ENCODE results near the gene PEX7. TPM values are rescaled to one million over a fixed set of nuclear protein-coding genes. Genes with fewer than 3 reads are reported as not detected.

PEX7 gene
- total and polyA plus RNA-seq, 10 of the 15 experiments (the other 5 are each of a cell fraction or from before 2014, with no cell fraction given): 0.58 to 12.4 (median 8.8) TPM

- TF ChIP-seq HSF1 (IDR thresholded peaks at IDR 0.05; ENCODE audit: low read depth, low read length) (no peak), NFIC (IDR thresholded peaks at IDR 0.05; ENCODE audit: low read depth, low read length) (peak; percentile 75; the same call in 1 of the 2 replicates), IKZF2 (IDR thresholded peaks at IDR 0.05) (peak; percentile 56 to 62; a peak in 3 of 4 replicates), MAX (IDR thresholded peaks at IDR 0.05; ENCODE audit: low read depth, low read length) (no peak), ATF3 (IDR thresholded peaks at IDR 0.05; ENCODE audit: borderline replicate concordance, extremely low read depth, low read depth, low read length) (no peak), EGR1 (IDR thresholded peaks at IDR 0.05; ENCODE audit: borderline replicate concordance in 1 of 2, low read depth in 2 of 2, low read length in 2 of 2) (0 out of 3 replicates have a peak, but pooled peaks of 1 of the 2 experiments have one; percentile 11), ETV6 (conservative IDR thresholded peaks at IDR 0.05 in 1 of 2, IDR thresholded peaks at IDR 0.05 in 1 of 2; ENCODE audit: borderline replicate concordance in 1 of 2, low read depth in 1 of 2) (0 out of 4 replicates have a peak, but pooled peaks of 1 of the 2 experiments have one; percentile 49), BHLHE40 (IDR thresholded peaks at IDR 0.05; ENCODE audit: borderline replicate concordance in 1 of 2, low read depth in 2 of 2, low read length in 1 of 2) (no peak), POLR2AphosphoS2 (IDR thresholded peaks at IDR 0.05; ENCODE audit: low read depth, low read length) (peak; percentile 22), SIX5 (IDR thresholded peaks at IDR 0.05; ENCODE audit: low read depth, low read length, severe bottlenecking) (no peak), TAF1 (IDR thresholded peaks at IDR 0.05; ENCODE audit: borderline replicate concordance, low read depth, low read length) (peak; percentile 84), POLR2AphosphoS5 (IDR thresholded peaks at IDR 0.05; ENCODE audit: low read length) (peak; percentile 98), SMAD5 (IDR thresholded peaks at IDR 0.05; ENCODE audit: low read depth) (peak; percentile 90), SRF (IDR thresholded peaks at IDR 0.05; ENCODE audit: low read depth in 2 of 2, low read length in 2 of 2) (no peak), PAX5 (IDR thresholded peaks at IDR 0.05; ENCODE audit: borderline replicate concordance, low read depth, low read length) (0 out of 2 replicates have a peak, but pooled peaks have one; percentile 2), MLLT1 (IDR thresholded peaks at IDR 0.05) (peak; percentile 93), CBX5 (IDR thresholded peaks at IDR 0.05; ENCODE audit: low read depth) (0 out of 2 replicates have a peak, but pooled peaks have one; percentile 48), MYB (IDR thresholded peaks at IDR 0.05; ENCODE audit: borderline replicate concordance, low read depth, low read length) (no peak), CREM (IDR thresholded peaks at IDR 0.05; ENCODE audit: low read depth) (peak; percentile 50; the same call in 1 of the 2 replicates), MXI1 (IDR thresholded peaks at IDR 0.05; ENCODE audit: low read depth, low read length) (peak; percentile 61; the same call in 1 of the 2 replicates), NFYA (IDR thresholded peaks at IDR 0.05; ENCODE audit: borderline replicate concordance, low read depth, low read length) (no peak), FOXK2 (IDR thresholded peaks at IDR 0.05) (no peak), RELB (IDR thresholded peaks at IDR 0.05; ENCODE audit: low read depth) (peak; percentile 54; the same call in 1 of the 2 replicates), SMARCA5 (IDR thresholded peaks at IDR 0.05) (no peak)
Observed at GRCh38 chr6:136791296-136792094, 30.9 kb upstream of the PEX7 start (continued).
